Prostate gland (tissue), 2 donors: ENCODE results near the gene MGAT5. TPM values are rescaled to one million over a fixed set of nuclear protein-coding genes. Genes with fewer than 3 reads are reported as not detected.

Experiments used
- DNase-seq: peaks from one replicate; pipeline ENCODE4 v3.0.0-alpha.2; 2019; ENCODE audit warnings: low spot score
- H3K27ac ChIP-seq, 2 donors: fragments of 200-600 bp; sonication (generic); 2 replicates each; pipeline ENCODE4 v1.5.1; 2017 to 2019
- H3K27me3 ChIP-seq: fragments of 200-600 bp; sonication (generic); replicated peaks from 2 replicates; pipeline ENCODE4 v1.5.1; 2019; ENCODE audit not compliant: insufficient read depth
- H3K36me3 ChIP-seq, 2 donors: fragments of 200-600 bp; sonication (generic); 1 replicate in 1 of 2; 2 replicates in 1 of 2; pipeline versions ENCODE4 v1.5.1 to v1.8.1; 2017 to 2019
- H3K4me1 ChIP-seq: fragments of 200-600 bp; sonication (generic); replicated peaks from 2 replicates; pipeline ENCODE4 v1.5.1; 2019
- H3K4me3 ChIP-seq, 2 donors: fragments of 200-600 bp; sonication (generic); 2 replicates each; pipeline ENCODE4 v1.5.1; 2017 to 2019
- H3K9me3 ChIP-seq: fragments of 200-600 bp; sonication (generic); 2 replicates; pipeline ENCODE4 v1.5.1; 2017
- CTCF ChIP-seq, 4 experiments: fragments of 200-600 bp in 2 of 4; fragments of 450-650 bp in 2 of 4; sonication (generic) in 2 of 4; IDR thresholded peaks; 1 replicate in 3 of 4; 2 replicates in 1 of 4; pipeline ENCODE4 v1.5.1; 2016 to 2019; ENCODE audit warnings: antibody characterized with exemption in 4 of 4, mild to moderate bottlenecking in 2 of 4, moderate library complexity in 2 of 4
- POLR2A ChIP-seq: fragments of 450-650 bp; IDR thresholded peaks from one replicate; pipeline ENCODE4 v1.6.1; 2016; ENCODE audit warnings: antibody characterized with exemption, mild to moderate bottlenecking
- POLR2AphosphoS5 ChIP-seq: sonication (generic); formaldehyde crosslinking; IDR thresholded peaks from one replicate; pipeline ENCODE4 v1.6.1; 2017; ENCODE audit warnings: antibody characterized with exemption
- WGBS: methylation state at CpG from one replicate; pipeline ENCODE4 v1.1.5; 2018; 5-methylcytosine and 5-hydroxymethylcytosine counted together
- intact Hi-C: fragments of 100-400 bp; cut with DNase I; formaldehyde crosslinking; loops from one replicate; pipeline ENCODE4 v1.14.2; 2022
- total RNA-seq, 2 donors: library from RNA; depleted of rRNA; stranded (reverse); fragments of >200 nt; gene quantifications; one replicate each; pipeline ENCODE4 v1.1.0, GENCODE V29; 2016

The MGAT5 gene
- total RNA-seq, 2 donors from 2014 or later, result 20.1 to 83.2 TPM

DNA sequence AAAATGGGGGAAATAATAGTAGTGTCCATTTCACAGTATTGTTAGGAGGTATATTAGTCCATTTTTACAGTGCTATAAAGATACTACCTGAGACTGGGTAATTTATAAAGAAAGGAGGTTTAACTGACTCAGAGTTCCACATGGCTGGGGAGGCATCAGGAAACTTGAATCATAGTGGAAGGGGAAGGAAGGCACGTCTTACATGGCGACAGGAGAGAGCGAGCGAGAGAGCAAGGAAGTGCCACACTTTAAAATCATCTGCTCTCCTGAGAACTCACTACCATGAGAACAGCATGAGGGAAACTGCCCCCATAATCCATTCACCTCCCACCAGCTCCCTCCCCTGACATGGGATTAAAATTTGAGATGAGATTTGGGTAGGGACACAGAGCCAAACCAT is 23.4 kb downstream of the MGAT5 start:
- intact Hi-C loops, result no loop called here
- Histone ChIP-seq H3K36me3 (no peaks in the 10 kb centered on the region), H3K4me3 (no peak overlapping the region), H3K9me3 (no peaks in the 10 kb centered on the region), H3K27me3 (no peaks in the 10 kb centered on the region), H3K27ac (no peak overlapping the region), H3K4me1 (no peaks in the 10 kb centered on the region)
- no peak for TF ChIP-seq CTCF (IDR thresholded peaks at IDR 0.05)
- no peak for TF ChIP-seq POLR2AphosphoS5
- no peak for TF ChIP-seq POLR2A
- no peak for DNase-seq
- 98% methylated on average over 4 of the region's 4 CpGs for WGBS

- no peak for TF ChIP-seq POLR2AphosphoS5
- no peak for TF ChIP-seq CTCF (IDR thresholded peaks at IDR 0.05)
- TF ChIP-seq POLR2A, result no peak
- Histone ChIP-seq H3K27me3 (no peaks in the 10 kb centered on the region), H3K27ac (no peak overlapping the region), H3K4me1 (no peaks in the 10 kb centered on the region), H3K36me3 (no peaks in the 10 kb centered on the region), H3K4me3 (no peak overlapping the region), H3K9me3 (no peaks in the 10 kb centered on the region)
- WGBS, result 71% methylated on average over 1 of the region's 1 CpG
- DNase-seq, result no peak
- intact Hi-C loops, result no loop called here
These were observed 24.7 kb downstream of the MGAT5 start for GRCh38 chr2:134278553-134278952.

DNA sequence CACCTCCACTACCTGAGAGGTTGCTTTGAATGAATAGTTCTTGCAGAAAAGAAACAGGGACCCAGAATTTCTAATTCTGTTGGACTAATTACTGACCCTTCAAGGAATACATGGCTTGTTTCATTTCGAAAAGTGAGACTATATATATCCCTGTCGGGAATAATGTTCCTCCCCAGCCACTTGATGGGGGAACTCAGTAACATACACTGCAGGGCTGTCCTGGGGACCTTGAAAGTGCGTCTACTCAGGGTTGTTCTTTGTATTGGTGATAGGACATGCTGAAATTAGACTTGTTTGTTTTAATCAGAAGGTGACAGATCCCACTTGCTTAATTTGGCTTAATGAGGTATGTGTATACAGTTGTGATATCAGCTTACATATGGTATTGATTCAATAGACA is 25.5 kb downstream of the MGAT5 start:
- H3K36me3 ChIP-seq, result no peaks in the 10 kb centered on the region
- no peaks in the 10 kb centered on the region for H3K9me3 ChIP-seq
- DNase-seq, result no peak
- no peak for TF ChIP-seq POLR2A
- no peak for TF ChIP-seq POLR2AphosphoS5
- no peak for TF ChIP-seq CTCF (IDR thresholded peaks at IDR 0.05)
- WGBS, result 86% methylated on average over 3 of the region's 3 CpGs
- no peaks in the 10 kb centered on the region for H3K4me1 ChIP-seq
- H3K27ac ChIP-seq, result no peak overlapping the region
- H3K27me3 ChIP-seq, result no peaks in the 10 kb centered on the region
- no peak overlapping the region for H3K4me3 ChIP-seq
- intact Hi-C loops, result no loop called here

- intact Hi-C loops, result no loop called here
- no peak overlapping the region for H3K27ac ChIP-seq
- no peaks in the 10 kb centered on the region for H3K4me1 ChIP-seq
- H3K27me3 ChIP-seq, result no peaks in the 10 kb centered on the region
- H3K36me3 ChIP-seq, result no peaks in the 10 kb centered on the region
- TF ChIP-seq POLR2A, result no peak
- TF ChIP-seq CTCF (IDR thresholded peaks at IDR 0.05), result no peak
- no peak for TF ChIP-seq POLR2AphosphoS5
- WGBS, result 82% methylated on average over 5 of the region's 5 CpGs
- H3K4me3 ChIP-seq, result no peak overlapping the region
- no peak for DNase-seq
- no peaks in the 10 kb centered on the region for H3K9me3 ChIP-seq
These were observed 26.4 kb downstream of the MGAT5 start for GRCh38 chr2:134280231-134280630.

- no peak overlapping the region for H3K27ac ChIP-seq
- intact Hi-C loops, result no loop called here
- no peak for DNase-seq
- H3K9me3 ChIP-seq, result no peaks in the 10 kb centered on the region
- no peaks in the 10 kb centered on the region for H3K4me1 ChIP-seq
- H3K4me3 ChIP-seq, result no peak overlapping the region
- no peaks in the 10 kb centered on the region for H3K27me3 ChIP-seq
- H3K36me3 ChIP-seq, result no peaks in the 10 kb centered on the region
- 85% methylated on average over 4 of the region's 4 CpGs for WGBS
- TF ChIP-seq CTCF (IDR thresholded peaks at IDR 0.05), result no peak
- TF ChIP-seq POLR2AphosphoS5, result no peak
- TF ChIP-seq POLR2A, result no peak
These were observed 26.9 kb downstream of the MGAT5 start for GRCh38 chr2:134280726-134281125.
